ENCODE measurements around the gene PPP6R3.
"Not testable (repeated sequence)": the region's sequence is repeated elsewhere in the genome, so short reads cannot be mapped to it uniquely, and the experiment has no call there.

DNA sequence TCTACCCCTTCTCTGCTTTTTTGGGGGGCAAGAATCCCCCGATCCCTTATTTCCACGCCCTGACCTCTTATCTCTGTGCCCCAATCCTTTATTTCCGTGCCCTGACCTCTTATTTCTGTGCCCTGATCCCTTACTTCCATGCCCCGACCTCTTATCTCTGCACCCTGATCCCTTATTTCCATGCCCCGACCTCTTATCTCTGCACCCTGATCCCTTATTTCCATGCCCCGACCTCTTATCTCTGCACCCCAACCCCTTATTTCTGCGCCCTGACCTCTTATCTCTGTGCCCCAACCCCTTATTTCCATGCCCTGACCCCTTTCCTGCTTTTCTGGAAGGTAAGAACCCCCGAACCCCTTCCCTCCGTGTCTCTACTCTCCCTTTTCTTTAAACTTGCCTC is 163.2 kb downstream of the PPP6R3 start:
- TF ChIP-seq, protein P1, sequence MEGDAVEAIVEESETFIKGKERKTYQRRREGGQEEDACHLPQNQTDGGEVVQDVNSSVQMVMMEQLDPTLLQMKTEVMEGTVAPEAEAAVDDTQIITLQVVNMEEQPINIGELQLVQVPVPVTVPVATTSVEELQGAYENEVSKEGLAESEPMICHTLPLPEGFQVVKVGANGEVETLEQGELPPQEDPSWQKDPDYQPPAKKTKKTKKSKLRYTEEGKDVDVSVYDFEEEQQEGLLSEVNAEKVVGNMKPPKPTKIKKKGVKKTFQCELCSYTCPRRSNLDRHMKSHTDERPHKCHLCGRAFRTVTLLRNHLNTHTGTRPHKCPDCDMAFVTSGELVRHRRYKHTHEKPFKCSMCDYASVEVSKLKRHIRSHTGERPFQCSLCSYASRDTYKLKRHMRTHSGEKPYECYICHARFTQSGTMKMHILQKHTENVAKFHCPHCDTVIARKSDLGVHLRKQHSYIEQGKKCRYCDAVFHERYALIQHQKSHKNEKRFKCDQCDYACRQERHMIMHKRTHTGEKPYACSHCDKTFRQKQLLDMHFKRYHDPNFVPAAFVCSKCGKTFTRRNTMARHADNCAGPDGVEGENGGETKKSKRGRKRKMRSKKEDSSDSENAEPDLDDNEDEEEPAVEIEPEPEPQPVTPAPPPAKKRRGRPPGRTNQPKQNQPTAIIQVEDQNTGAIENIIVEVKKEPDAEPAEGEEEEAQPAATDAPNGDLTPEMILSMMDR (conservative IDR thresholded peaks at IDR 0.05; ENCODE audit: low read depth, low read length): not testable (repeated sequence)
- not testable (repeated sequence) for TF ChIP-seq EZH2 (IDR thresholded peaks at IDR 0.05; ENCODE audit: low read length, unreplicated experiment)

Measured in PC-3 (cell line).